Breast epithelium (tissue), 4 donors: ENCODE results near the gene BHMT2. TPM values are rescaled to one million over a fixed set of nuclear protein-coding genes. Genes with fewer than 3 reads are reported as not detected.

Experiments
- DNase-seq, 2 donors: peaks; one replicate each; pipeline ENCODE4 v3.0.0-alpha.2; 2019; ENCODE audit warnings: low spot score in 2 of 2
- H3K27ac ChIP-seq, 2 donors: fragments of 200-600 bp; sonication (generic) in 1 of 2; one replicate each; pipeline ENCODE4 v1.5.1; 2016 to 2019; ENCODE audit warnings: mild to moderate bottlenecking in 1 of 2
- H3K27me3 ChIP-seq, 2 donors: fragments of 200-600 bp; sonication (generic) in 1 of 2; one replicate each; pipeline versions ENCODE4 v1.5.1 to v1.6.0; 2017 to 2019; ENCODE audit warnings: control low read depth in 1 of 2, mild to moderate bottlenecking in 1 of 2
- H3K36me3 ChIP-seq: fragments of 200-600 bp; one replicate; pipeline ENCODE4 v1.5.1; 2019
- H3K4me1 ChIP-seq, 2 donors: fragments of 200-600 bp; sonication (generic); one replicate each; pipeline ENCODE4 v1.5.1; 2016 to 2019; ENCODE audit warnings: control low read depth in 1 of 2
- H3K4me3 ChIP-seq, 3 donors: fragments of 200-600 bp; sonication (generic); 1 replicate in 2 of 3; 2 replicates in 1 of 3; pipeline ENCODE4 v1.5.1; 2016 to 2019; ENCODE audit warnings: mild to moderate bottlenecking in 3 of 3, moderate library complexity in 2 of 3
- H3K9me3 ChIP-seq, 2 donors: fragments of 200-600 bp; sonication (generic) in 1 of 2; one replicate each; pipeline ENCODE4 v1.5.1; 2016 to 2019; ENCODE audit warnings: control low read depth in 1 of 2
- POLR2A ChIP-seq: fragments of 450-650 bp; IDR thresholded peaks from one replicate; pipeline ENCODE4 v1.6.1; 2016; ENCODE audit warnings: antibody characterized with exemption, mild to moderate bottlenecking, moderate library complexity
- POLR2AphosphoS5 ChIP-seq, 3 donors: sonication (generic); formaldehyde crosslinking; IDR thresholded peaks; one replicate each; pipeline ENCODE4 v1.6.1; 2017; ENCODE audit warnings: antibody characterized with exemption in 3 of 3
- intact Hi-C: fragments of 100-400 bp; cut with DNase I; formaldehyde crosslinking; loops from one replicate; pipeline ENCODE4 v1.15.1; 2023; ENCODE audit warnings: low total_unique reads
- total RNA-seq, 3 donors: library from RNA; depleted of rRNA; stranded (reverse); fragments of >200 nt; gene quantifications; one replicate each; pipeline ENCODE4 v1.1.0, GENCODE V29; 2016
- TF ChIP-seq, protein P1 (sequence below), 3 donors: fragments of 450-650 bp; IDR thresholded peaks; one replicate each; pipeline ENCODE4 v1.5.1; 2016 to 2017; ENCODE audit warnings: antibody characterized with exemption in 3 of 3, mild to moderate bottlenecking in 3 of 3, moderate library complexity in 3 of 3

Gene BHMT2
- total RNA-seq, 3 donors from 2014 or later: 8.0 to 63.7 (median 19.3) TPM

DNA sequence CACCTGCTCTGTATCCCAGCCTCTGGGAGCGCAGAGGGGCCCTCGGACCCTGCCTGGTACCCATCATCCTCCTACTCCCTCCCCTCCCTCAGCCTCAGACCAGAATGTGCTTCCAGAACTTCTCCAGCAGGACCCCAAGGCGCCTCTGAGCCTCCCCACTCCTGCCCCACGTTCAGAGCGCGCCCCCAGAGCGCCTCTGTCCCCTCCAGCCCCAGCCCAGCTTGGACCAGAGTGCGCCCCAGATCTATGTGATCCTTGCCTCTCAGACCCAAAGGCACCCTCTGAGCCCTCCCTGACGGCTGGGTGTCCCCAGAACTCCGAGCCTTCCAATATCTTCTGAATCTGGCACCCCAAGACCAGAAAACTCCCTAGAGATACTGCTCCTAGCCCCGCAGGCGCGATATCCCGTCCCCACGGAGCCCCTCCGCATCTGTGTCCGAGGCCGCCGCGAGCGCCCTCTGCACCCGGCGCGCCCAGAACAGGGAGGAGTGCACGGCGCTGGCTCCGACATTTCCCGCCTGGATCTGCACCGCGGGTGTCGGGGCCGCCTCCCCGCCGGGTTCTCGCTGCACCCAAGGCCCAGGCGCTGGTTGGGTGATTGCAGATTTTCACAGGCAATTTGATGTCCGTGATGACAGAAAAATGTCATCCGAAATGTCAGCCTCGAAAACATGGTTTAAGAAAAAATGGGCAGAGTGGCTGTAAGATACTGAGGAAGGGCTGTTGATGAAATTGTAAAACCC, 42.6 kb downstream of the BHMT2 start:
- Histone ChIP-seq H3K27me3 (peaks cover 0 to 18% of the 10 kb centered on the region in 2 donors), H3K27ac (no peak overlapping the region), H3K36me3 (no peaks in the 10 kb centered on the region), H3K4me3 (no peak overlapping the region), H3K4me1 (no peaks in the 10 kb centered on the region), H3K9me3 (no peaks in the 10 kb centered on the region)
- TF ChIP-seq POLR2A: no peak
- TF ChIP-seq, protein P1, sequence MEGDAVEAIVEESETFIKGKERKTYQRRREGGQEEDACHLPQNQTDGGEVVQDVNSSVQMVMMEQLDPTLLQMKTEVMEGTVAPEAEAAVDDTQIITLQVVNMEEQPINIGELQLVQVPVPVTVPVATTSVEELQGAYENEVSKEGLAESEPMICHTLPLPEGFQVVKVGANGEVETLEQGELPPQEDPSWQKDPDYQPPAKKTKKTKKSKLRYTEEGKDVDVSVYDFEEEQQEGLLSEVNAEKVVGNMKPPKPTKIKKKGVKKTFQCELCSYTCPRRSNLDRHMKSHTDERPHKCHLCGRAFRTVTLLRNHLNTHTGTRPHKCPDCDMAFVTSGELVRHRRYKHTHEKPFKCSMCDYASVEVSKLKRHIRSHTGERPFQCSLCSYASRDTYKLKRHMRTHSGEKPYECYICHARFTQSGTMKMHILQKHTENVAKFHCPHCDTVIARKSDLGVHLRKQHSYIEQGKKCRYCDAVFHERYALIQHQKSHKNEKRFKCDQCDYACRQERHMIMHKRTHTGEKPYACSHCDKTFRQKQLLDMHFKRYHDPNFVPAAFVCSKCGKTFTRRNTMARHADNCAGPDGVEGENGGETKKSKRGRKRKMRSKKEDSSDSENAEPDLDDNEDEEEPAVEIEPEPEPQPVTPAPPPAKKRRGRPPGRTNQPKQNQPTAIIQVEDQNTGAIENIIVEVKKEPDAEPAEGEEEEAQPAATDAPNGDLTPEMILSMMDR (IDR thresholded peaks at IDR 0.05): no peak
- no peak for TF ChIP-seq POLR2AphosphoS5 (IDR thresholded peaks at IDR 0.05)
- no peak for DNase-seq
- intact Hi-C loops: no loop called here

GRCh38 chr5:79112703-79113058, 43.1 kb downstream of the BHMT2 start:
- Histone ChIP-seq H3K27me3 (peaks cover 0 to 18% of the 10 kb centered on the region in 2 donors), H3K9me3 (no peaks in the 10 kb centered on the region), H3K4me3 (no peak overlapping the region), H3K4me1 (no peaks in the 10 kb centered on the region), H3K27ac (no peak overlapping the region), H3K36me3 (no peaks in the 10 kb centered on the region)
- TF ChIP-seq POLR2AphosphoS5 (IDR thresholded peaks at IDR 0.05) (no peak), POLR2A (no peak)
- TF ChIP-seq, protein P1 (IDR thresholded peaks at IDR 0.05): no peak
- no peak for DNase-seq
- intact Hi-C loops: no loop called here

DNA sequence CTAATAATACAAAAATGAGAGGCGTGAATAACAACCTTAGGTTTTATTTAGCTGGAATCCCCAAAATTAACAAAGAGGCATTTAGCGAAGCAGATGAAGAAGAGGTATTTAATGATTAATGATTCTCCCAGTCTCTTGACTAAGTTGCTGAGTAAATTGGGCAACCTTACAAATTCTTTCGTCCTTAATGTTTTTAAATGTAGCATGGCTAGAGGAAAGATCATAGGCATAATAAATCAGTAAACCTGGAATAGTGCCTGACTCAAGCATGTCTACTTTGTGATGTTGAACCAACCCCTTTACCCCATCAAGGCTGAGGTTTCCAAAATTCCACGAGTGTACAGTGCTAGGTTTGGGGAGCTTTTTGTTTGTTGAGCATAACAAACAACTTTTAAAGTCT, 49.9 kb downstream of the BHMT2 start:
- Histone ChIP-seq H3K9me3 (no peaks in the 10 kb centered on the region), H3K27me3 (no peaks in the 10 kb centered on the region), H3K36me3 (no peaks in the 10 kb centered on the region), H3K27ac (no peak overlapping the region), H3K4me1 (no peaks in the 10 kb centered on the region), H3K4me3 (no peak overlapping the region)
- TF ChIP-seq POLR2A: no peak
- TF ChIP-seq, protein P1 (IDR thresholded peaks at IDR 0.05): no peak
- TF ChIP-seq POLR2AphosphoS5 (IDR thresholded peaks at IDR 0.05): no peak
- intact Hi-C loops: no loop called here
- no peak for DNase-seq

GRCh38 chr5:79120221-79120620, 50.7 kb downstream of the BHMT2 start:
- intact Hi-C loops: no loop called here
- H3K4me3 ChIP-seq: no peak overlapping the region
- H3K36me3 ChIP-seq: no peaks in the 10 kb centered on the region
- no peak for DNase-seq
- no peaks in the 10 kb centered on the region for H3K27me3 ChIP-seq
- TF ChIP-seq POLR2A (no peak), POLR2AphosphoS5 (IDR thresholded peaks at IDR 0.05) (no peak)
- TF ChIP-seq, protein P1 (IDR thresholded peaks at IDR 0.05): no peak
- H3K27ac ChIP-seq: no peak overlapping the region
- H3K9me3 ChIP-seq: no peaks in the 10 kb centered on the region
- no peaks in the 10 kb centered on the region for H3K4me1 ChIP-seq

- no peak overlapping the region for H3K27ac ChIP-seq
- no peaks in the 10 kb centered on the region for H3K4me1 ChIP-seq
- no peaks in the 10 kb centered on the region for H3K36me3 ChIP-seq
- no peaks in the 10 kb centered on the region for H3K27me3 ChIP-seq
- H3K4me3 ChIP-seq: no peak overlapping the region
- no peak for DNase-seq
- H3K9me3 ChIP-seq: no peaks in the 10 kb centered on the region
- TF ChIP-seq POLR2AphosphoS5 (IDR thresholded peaks at IDR 0.05) (no peak), POLR2A (no peak)
- TF ChIP-seq, protein P1 (IDR thresholded peaks at IDR 0.05): no peak
- intact Hi-C loops: no loop called here
Observed at GRCh38 chr5:79122973-79123372, 53.4 kb downstream of the BHMT2 start.
